BE2C (cell line): Measurements from ENCODE around the gene VAPA.

Source experiments
- DNase-seq: peaks from one replicate; pipeline ENCODE4 v3.0.0-alpha.2; 2020
- H3K27me3 ChIP-seq: fragments of 250-450 bp; sonication (Bioruptor Pico); 2 replicates; pipeline ENCODE4 v1.5.1; 2020; ENCODE audit warnings: mild to moderate bottlenecking
- H3K36me3 ChIP-seq: fragments of 250-450 bp; sonication (Bioruptor Pico); 2 replicates; pipeline ENCODE4 v1.5.1; 2020; ENCODE audit warnings: mild to moderate bottlenecking
- H3K4me1 ChIP-seq: fragments of 250-450 bp; sonication (Bioruptor Pico); 2 replicates; pipeline ENCODE4 v1.5.1; 2020
- H3K4me3 ChIP-seq: 2 replicates; pipeline ENCODE4 v1.5.1; 2011; ENCODE audit warnings: low read depth, low read length
- H3K9me3 ChIP-seq: fragments of 250-450 bp; sonication (Bioruptor Pico); 2 replicates; pipeline ENCODE4 v1.5.1; 2020
- CTCF ChIP-seq: IDR thresholded peaks from 2 replicates; pipeline ENCODE4 v1.5.1; 2012; ENCODE audit warnings: mild to moderate bottlenecking, low read depth, low read length

Gene VAPA

GRCh38 chr18:9987931-9988330 lies 74.1 kb downstream of the VAPA start:
- H3K4me3 ChIP-seq: no peak overlapping the region
- no peak for TF ChIP-seq CTCF
- no peaks in the 10 kb centered on the region for H3K27me3 ChIP-seq
- no peaks in the 10 kb centered on the region for H3K36me3 ChIP-seq
- no peaks in the 10 kb centered on the region for H3K9me3 ChIP-seq
- DNase-seq: no peak
- H3K4me1 ChIP-seq: no peaks in the 10 kb centered on the region

DNA sequence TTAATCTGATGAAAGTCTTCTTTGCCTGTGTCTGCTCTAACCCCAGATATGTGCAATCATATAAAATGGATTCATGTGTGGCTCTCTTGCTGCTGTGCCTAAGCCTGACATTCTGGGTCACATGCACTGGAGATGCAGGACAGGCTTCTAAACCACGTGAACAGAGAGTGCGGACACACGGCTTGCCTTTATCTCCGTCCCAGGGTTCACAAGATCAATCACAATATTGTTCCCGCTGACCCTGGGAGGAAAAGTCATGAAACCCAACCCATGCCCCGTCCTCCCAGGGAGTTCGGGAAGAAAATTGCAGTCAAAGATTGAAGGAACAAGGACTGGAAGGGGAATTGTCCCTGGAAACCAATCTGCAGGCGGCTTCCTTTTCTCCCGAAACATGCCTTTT lies 74.8 kb downstream of the VAPA start:
- H3K9me3 ChIP-seq: no peaks in the 10 kb centered on the region
- no peaks in the 10 kb centered on the region for H3K4me1 ChIP-seq
- TF ChIP-seq CTCF: no peak
- DNase-seq: no peak
- no peaks in the 10 kb centered on the region for H3K36me3 ChIP-seq
- no peaks in the 10 kb centered on the region for H3K27me3 ChIP-seq
- H3K4me3 ChIP-seq: no peak overlapping the region

GRCh38 chr18:9989481-9989880 lies 75.7 kb downstream of the VAPA start:
- H3K4me1 ChIP-seq: no peaks in the 10 kb centered on the region
- H3K9me3 ChIP-seq: no peaks in the 10 kb centered on the region
- DNase-seq: no peak
- H3K36me3 ChIP-seq: no peaks in the 10 kb centered on the region
- H3K27me3 ChIP-seq: no peaks in the 10 kb centered on the region
- TF ChIP-seq CTCF: no peak
- no peak overlapping the region for H3K4me3 ChIP-seq

DNA sequence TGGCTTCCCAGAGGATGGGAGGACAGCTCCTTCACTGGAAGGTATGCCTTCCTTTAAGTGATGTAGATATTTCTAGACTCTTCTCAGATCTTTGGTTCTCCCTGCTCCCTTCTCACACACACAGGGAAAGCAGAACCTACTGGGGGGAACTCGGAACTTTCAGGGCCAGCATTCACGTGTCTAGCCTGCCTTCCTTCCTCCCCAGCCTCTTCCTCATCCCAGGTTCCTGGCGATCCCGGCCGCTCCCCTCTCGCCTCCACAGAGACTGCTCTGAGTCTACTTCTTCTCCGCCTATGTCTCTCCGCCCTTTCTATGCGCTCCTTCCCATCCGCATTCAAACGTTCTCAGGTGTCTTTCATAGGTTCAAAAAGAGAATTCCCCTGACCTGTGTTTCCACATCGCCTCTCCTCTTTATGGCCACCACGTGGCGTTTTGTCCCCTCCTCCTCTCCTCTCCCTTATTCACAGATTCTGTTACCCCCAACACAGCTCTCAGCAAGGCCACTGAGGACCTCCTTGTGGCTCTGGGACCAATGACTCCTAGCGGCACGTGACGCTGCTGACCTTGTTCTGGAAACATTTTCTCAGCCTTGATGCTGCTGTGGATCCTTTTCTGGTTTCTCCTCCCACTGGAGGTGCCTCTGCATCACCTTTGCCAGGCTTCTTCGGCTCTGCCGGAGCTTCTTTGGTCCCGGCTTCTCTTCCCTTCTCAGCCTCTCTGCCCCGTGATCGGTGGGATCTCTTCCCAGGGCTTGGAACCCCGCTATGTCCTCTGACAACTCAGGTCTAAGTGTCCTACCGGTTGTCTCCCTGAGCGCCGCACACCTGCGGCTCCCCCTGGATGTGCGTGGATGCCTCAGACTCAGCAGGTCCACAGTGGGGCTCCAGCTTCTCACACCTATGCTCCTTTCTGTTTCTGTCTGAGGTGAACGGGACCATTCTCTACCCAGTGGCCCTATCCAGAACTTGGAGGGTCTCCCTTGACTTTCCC lies 77.5 kb downstream of the VAPA start:
- Histone ChIP-seq H3K9me3 (no peaks in the 10 kb centered on the region), H3K4me3 (no peak overlapping the region), H3K36me3 (no peaks in the 10 kb centered on the region), H3K4me1 (no peaks in the 10 kb centered on the region), H3K27me3 (no peaks in the 10 kb centered on the region)
- no peak for TF ChIP-seq CTCF
- no peak for DNase-seq

GRCh38 chr18:9992300-9992972 lies 78.6 kb downstream of the VAPA start:
- H3K4me3 ChIP-seq: no peak overlapping the region
- H3K4me1 ChIP-seq: no peaks in the 10 kb centered on the region
- no peak for TF ChIP-seq CTCF
- no peak for DNase-seq
- H3K27me3 ChIP-seq: no peaks in the 10 kb centered on the region
- H3K9me3 ChIP-seq: no peaks in the 10 kb centered on the region
- H3K36me3 ChIP-seq: no peaks in the 10 kb centered on the region
